K562 (cell line): Measurements from ENCODE around the gene OR2G2. TPM values are rescaled to one million over a fixed set of nuclear protein-coding genes. Genes with fewer than 3 reads are reported as not detected.

ENCODE experiments used
- BRD9 ChIP-seq: fragments of 450-650 bp; IDR thresholded peaks from 2 replicates; pipeline ENCODE4 v1.6.1; 2018; ENCODE audit warnings: low read depth; ENCODE audit not compliant: partially characterized antibody
- FOSL1 ChIP-seq: fragments of 200-800 bp; sonication (Bioruptor generic); conservative IDR thresholded peaks from 2 replicates; pipeline ENCODE4 v1.6.1; 2016; ENCODE audit warnings: missing genetic modification characterization, missing compliant biosample characterization
- GTF2E2 ChIP-seq: fragments of 200-800 bp; sonication (Bioruptor generic); IDR thresholded peaks from 2 replicates; pipeline ENCODE4 v1.6.1; 2016; ENCODE audit warnings: missing genetic modification characterization, missing compliant biosample characterization
- JUNB ChIP-seq: fragments of 450-650 bp; formaldehyde crosslinking; conservative IDR thresholded peaks from 2 replicates; pipeline ENCODE4 v1.4.0; 2020; ENCODE audit warnings: mild to moderate bottlenecking
- MITF ChIP-seq: IDR thresholded peaks from 2 replicates; pipeline ENCODE4 v1.6.1; 2014; ENCODE audit warnings: antibody characterized with exemption
- NR3C1 ChIP-seq: sonication (generic); formaldehyde crosslinking; IDR thresholded peaks from 2 replicates; pipeline ENCODE4 v1.8.1; 2022; ENCODE audit warnings: missing genetic modification reagents
- OTX1 ChIP-seq: fragments of 450-650 bp; formaldehyde crosslinking; IDR thresholded peaks from 2 replicates; pipeline ENCODE4 v1.4.0; 2022; ENCODE audit warnings: mild to moderate bottlenecking
- PPARD ChIP-seq: fragments of 250-450 bp; sonication (Bioruptor Pico); IDR thresholded peaks from 2 replicates; pipeline ENCODE4 v1.8.0; 2022; ENCODE audit warnings: inconsistent platforms, mild to moderate bottlenecking, moderate library complexity
- SIN3B ChIP-seq: fragments of 450-650 bp; IDR thresholded peaks from 2 replicates; pipeline ENCODE4 v1.6.1; 2017; ENCODE audit warnings: low read depth, mild to moderate bottlenecking, moderate library complexity
- SIX5 ChIP-seq, 2 experiments: IDR thresholded peaks; 2 replicates each; pipeline ENCODE4 v1.6.1; 2011; ENCODE audit warnings: low read length in 2 of 2, borderline replicate concordance in 1 of 2, low read depth in 1 of 2, mild to moderate bottlenecking in 1 of 2, moderate library complexity in 1 of 2; ENCODE audit not compliant: insufficient read depth in 1 of 2
- ZBTB33 ChIP-seq: sonication (generic); formaldehyde crosslinking; IDR thresholded peaks from 2 replicates; pipeline ENCODE4 v1.8.1; 2023; ENCODE audit warnings: mild to moderate bottlenecking, missing genetic modification reagents
- ZNF197 ChIP-seq: fragments of 200-800 bp; sonication (Bioruptor generic); IDR thresholded peaks from 2 replicates; pipeline ENCODE4 v1.6.1; 2016; ENCODE audit warnings: low read depth, missing genetic modification characterization, missing compliant biosample characterization
- ZNF280A ChIP-seq: fragments of 450-650 bp; IDR thresholded peaks from 2 replicates; pipeline ENCODE4 v1.6.1; 2018; ENCODE audit warnings: mild to moderate bottlenecking, low read depth; ENCODE audit not compliant: partially characterized antibody
- ZNF668 ChIP-seq: fragments of 250-450 bp; sonication (Bioruptor Pico); IDR thresholded peaks from 2 replicates; pipeline ENCODE4 v1.8.0; 2022; ENCODE audit warnings: mild to moderate bottlenecking, inconsistent platforms
- polyA plus RNA-seq, 8 experiments: library from polyadenylated mRNA; depleted of rRNA in 4 of 8; stranded (reverse) in 5 of 8; unstranded in 3 of 8; fragments of >200 nt; fragmentation: Nextera tagmentation in 2 of 8; fragmentation: Illumina TruSeq in 1 of 8; extraction: Ambion mirVana in 2 of 8; extraction: Trizol in 1 of 8; gene quantifications; 2 replicates each; pipeline versions ENCODE4 v1.2.1 to v1.2.3, GENCODE V29; 2011 to 2014; ENCODE audit warnings: inconsistent platforms in 1 of 8, missing spikeins in 1 of 8
- total RNA-seq, 7 experiments: library from RNA; depleted of rRNA in 6 of 7; stranded (reverse); fragments of >200 nt in 6 of 7; fragmentation: Illumina TruSeq in 2 of 7; extraction: Trizol in 2 of 7; gene quantifications; 2 replicates each; pipeline versions ENCODE4 v1.2.1 to v1.2.3, GENCODE V29; 2011 to 2021; ENCODE audit warnings: low replicate concordance in 1 of 7

The OR2G2 gene
- total and polyA plus RNA-seq, 9 of the 15 experiments (the other 6 are each of a cell fraction or from before 2014, with no cell fraction given), result not detected

DNA sequence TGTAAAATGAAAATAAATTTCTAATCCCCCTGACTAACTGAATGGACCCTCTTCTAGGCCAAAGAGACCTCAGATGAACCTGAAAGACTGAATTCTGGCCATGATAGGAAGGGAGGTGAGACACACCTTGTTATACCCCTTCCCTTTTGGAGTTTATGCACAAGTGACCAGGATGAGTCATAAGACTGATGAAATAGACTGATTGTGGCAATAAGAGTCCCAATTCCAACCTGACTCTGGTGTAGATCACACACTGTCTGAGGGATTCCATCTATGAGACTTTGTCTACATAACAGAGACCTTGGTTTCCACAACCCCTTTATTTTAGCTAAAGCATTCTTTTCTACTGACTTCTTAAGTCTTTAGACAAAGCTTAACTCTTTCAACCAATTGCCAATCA lies 13.5 kb upstream of the OR2G2 start (continued):
- TF ChIP-seq SIN3B, result no peak
- TF ChIP-seq MITF, result no peak
- no peak for TF ChIP-seq BRD9
- TF ChIP-seq ZNF280A, result no peak
- 0 out of 2 replicates have a peak, but pooled peaks have one; percentile 43 for TF ChIP-seq FOSL1 (tag)
- TF ChIP-seq PPARD, result no peak
- no peak for TF ChIP-seq ZNF668
- TF ChIP-seq ZBTB33 (CRISPR knock-in tag), result no peak
- no peak for TF ChIP-seq JUNB (CRISPR knock-in tag)
- TF ChIP-seq NR3C1, result no peak
- no peak for TF ChIP-seq SIX5 (IDR thresholded peaks at IDR 0.05; ENCODE audit: borderline replicate concordance in 1 of 2, insufficient read depth in 1 of 2, low read depth in 1 of 2, low read length in 2 of 2)
- no peak for TF ChIP-seq OTX1
- TF ChIP-seq ZNF197, result no peak
- TF ChIP-seq GTF2E2 (tag), result no peak
